WERI-Rb-1 (cell line): ENCODE measurements around the gene HYCC2.

Source experiments
- DNase-seq: peaks from one replicate; pipeline ENCODE4 v3.0.0-alpha.2; 2020
- H3K27ac ChIP-seq: fragments of 250-450 bp; sonication (Bioruptor Pico); 2 replicates; pipeline ENCODE4 v1.5.1; 2020; ENCODE audit warnings: mild to moderate bottlenecking, moderate library complexity
- H3K27me3 ChIP-seq: fragments of 250-450 bp; sonication (Bioruptor Pico); 2 replicates; pipeline ENCODE4 v1.5.1; 2021; ENCODE audit warnings: mild to moderate bottlenecking, low read depth, moderate library complexity; ENCODE audit not compliant: insufficient read depth, severe bottlenecking
- H3K36me3 ChIP-seq: fragments of 250-450 bp; sonication (Bioruptor Pico); 2 replicates; pipeline ENCODE4 v1.5.1; 2020; ENCODE audit warnings: mild to moderate bottlenecking, moderate library complexity
- H3K4me3 ChIP-seq: 2 replicates; pipeline ENCODE4 v1.5.1; 2011; ENCODE audit warnings: low read depth, mild to moderate bottlenecking, control low read depth, low read length
- H3K9me3 ChIP-seq: fragments of 250-450 bp; sonication (Bioruptor Pico); 2 replicates; pipeline ENCODE4 v1.5.1; 2021; ENCODE audit warnings: mild to moderate bottlenecking, moderate library complexity; ENCODE audit not compliant: severe bottlenecking
- TF ChIP-seq, protein P1 (sequence below): IDR thresholded peaks from 2 replicates; pipeline ENCODE4 v1.5.1; 2011; ENCODE audit warnings: low read depth, mild to moderate bottlenecking, control low read depth, inconsistent platforms, low read length

HYCC2 gene

DNA sequence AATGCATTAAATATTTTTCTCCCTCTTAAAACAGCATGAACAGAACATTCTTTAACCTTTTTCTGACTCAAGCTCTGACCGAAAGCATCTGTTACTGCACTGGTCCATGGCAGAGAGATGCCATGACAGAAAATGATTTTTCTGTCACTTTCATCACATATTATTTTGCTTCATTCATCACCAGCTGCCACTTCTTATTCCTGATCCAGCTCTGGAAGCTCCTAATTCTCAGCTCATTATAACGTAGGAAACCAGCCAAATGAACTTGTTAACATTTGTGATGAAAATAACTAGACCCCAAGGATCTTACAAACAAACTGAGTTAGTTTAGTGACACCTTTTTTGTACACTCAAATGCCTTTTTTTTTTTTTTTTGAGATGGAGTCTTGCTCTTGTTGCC lies 36.9 kb upstream of the HYCC2 start:
- Histone ChIP-seq H3K27ac (no peak overlapping the region), H3K9me3 (no peaks in the 10 kb centered on the region), H3K27me3 (no peaks in the 10 kb centered on the region), H3K4me3 (no peak overlapping the region), H3K36me3 (no peaks in the 10 kb centered on the region)
- DNase-seq = no peak
- TF ChIP-seq, protein P1, sequence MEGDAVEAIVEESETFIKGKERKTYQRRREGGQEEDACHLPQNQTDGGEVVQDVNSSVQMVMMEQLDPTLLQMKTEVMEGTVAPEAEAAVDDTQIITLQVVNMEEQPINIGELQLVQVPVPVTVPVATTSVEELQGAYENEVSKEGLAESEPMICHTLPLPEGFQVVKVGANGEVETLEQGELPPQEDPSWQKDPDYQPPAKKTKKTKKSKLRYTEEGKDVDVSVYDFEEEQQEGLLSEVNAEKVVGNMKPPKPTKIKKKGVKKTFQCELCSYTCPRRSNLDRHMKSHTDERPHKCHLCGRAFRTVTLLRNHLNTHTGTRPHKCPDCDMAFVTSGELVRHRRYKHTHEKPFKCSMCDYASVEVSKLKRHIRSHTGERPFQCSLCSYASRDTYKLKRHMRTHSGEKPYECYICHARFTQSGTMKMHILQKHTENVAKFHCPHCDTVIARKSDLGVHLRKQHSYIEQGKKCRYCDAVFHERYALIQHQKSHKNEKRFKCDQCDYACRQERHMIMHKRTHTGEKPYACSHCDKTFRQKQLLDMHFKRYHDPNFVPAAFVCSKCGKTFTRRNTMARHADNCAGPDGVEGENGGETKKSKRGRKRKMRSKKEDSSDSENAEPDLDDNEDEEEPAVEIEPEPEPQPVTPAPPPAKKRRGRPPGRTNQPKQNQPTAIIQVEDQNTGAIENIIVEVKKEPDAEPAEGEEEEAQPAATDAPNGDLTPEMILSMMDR = no peak

DNA sequence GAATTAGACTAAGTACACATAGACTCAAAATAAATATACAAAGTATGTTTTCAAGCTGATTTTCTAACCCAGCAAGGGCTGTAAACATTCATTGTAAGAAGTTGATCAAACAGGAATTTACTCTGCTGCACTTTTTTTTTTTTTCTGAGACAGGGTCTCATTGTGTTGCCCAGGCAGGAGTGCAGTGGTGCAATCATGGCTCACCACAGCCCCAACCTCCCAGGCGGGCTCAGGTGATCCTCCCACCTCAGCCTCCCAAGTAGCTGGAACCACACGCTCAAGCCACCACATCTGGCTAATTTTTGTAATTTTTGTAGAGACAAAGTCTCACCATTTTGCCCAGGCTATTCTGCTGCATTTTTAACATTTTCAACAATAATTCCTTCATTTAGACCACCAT lies 36.2 kb upstream of the HYCC2 start:
- TF ChIP-seq, protein P1 = no peak
- DNase-seq = no peak
- Histone ChIP-seq H3K4me3 (no peak overlapping the region), H3K27ac (no peak overlapping the region), H3K36me3 (no peaks in the 10 kb centered on the region), H3K27me3 (no peaks in the 10 kb centered on the region), H3K9me3 (no peaks in the 10 kb centered on the region)

GRCh38 chr2:201105759-201106158 lies 34.3 kb upstream of the HYCC2 start:
- Histone ChIP-seq H3K9me3 (no peaks in the 10 kb centered on the region), H3K27me3 (no peaks in the 10 kb centered on the region), H3K36me3 (no peaks in the 10 kb centered on the region), H3K27ac (no peak overlapping the region), H3K4me3 (no peak overlapping the region)
- TF ChIP-seq, protein P1 = no peak
- DNase-seq = no peak

DNA sequence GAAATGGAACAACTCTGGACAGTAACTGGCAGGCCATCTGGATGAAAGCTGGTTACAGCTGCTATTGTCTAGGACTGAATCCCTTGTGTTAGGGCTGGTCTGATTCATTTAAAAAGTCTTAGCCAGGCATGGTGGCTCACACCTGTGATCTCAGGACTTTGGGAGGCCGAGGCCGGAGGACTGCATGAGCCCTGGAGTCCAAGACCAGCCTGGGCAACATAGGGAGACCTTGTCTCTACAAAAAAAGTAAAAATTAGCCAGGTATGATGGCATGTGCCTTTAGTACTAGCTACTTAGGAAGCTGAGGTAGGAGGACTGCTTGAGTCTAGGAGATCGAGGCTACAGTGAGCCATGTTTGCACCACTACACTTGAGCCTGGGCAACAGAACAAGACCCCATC lies 29.0 kb upstream of the HYCC2 start:
- H3K36me3 ChIP-seq = no peaks in the 10 kb centered on the region
- TF ChIP-seq, protein P1 = no peak
- H3K27ac ChIP-seq = no peak overlapping the region
- H3K4me3 ChIP-seq = no peak overlapping the region
- H3K27me3 ChIP-seq = no peaks in the 10 kb centered on the region
- DNase-seq = no peak
- no peaks in the 10 kb centered on the region for H3K9me3 ChIP-seq

GRCh38 chr2:201093573-201093972 lies 22.1 kb upstream of the HYCC2 start:
- no peaks in the 10 kb centered on the region for H3K27me3 ChIP-seq
- H3K4me3 ChIP-seq = no peak overlapping the region
- H3K9me3 ChIP-seq = no peaks in the 10 kb centered on the region
- DNase-seq = no peak
- TF ChIP-seq, protein P1 = no peak
- peaks cover 6% of the 10 kb centered on the region for H3K36me3 ChIP-seq
- no peak overlapping the region for H3K27ac ChIP-seq

DNA sequence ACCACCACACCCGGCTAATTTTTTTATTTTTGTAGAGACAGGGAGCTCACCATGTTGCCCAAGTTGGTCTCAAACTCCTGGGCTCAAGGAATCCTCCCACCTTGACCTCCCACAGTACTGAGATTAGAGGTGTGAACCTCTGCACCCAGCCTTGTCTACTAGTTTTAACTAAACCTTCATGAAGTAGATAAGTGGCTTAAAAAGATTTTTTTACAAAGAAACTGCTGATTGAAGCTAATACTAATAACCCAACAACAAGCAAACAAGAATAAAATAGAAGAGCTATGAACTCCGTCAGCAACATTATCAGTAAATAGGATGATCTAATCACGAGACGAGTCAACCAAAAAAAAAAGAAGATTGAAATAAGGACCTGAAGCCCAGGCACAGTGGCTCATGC lies 19.1 kb upstream of the HYCC2 start:
- no peaks in the 10 kb centered on the region for H3K9me3 ChIP-seq
- TF ChIP-seq, protein P1 = no peak
- H3K4me3 ChIP-seq = no peak overlapping the region
- DNase-seq = no peak
- peaks cover 17% of the 10 kb centered on the region for H3K36me3 ChIP-seq
- no peak overlapping the region for H3K27ac ChIP-seq
- no peaks in the 10 kb centered on the region for H3K27me3 ChIP-seq
